ENCODE data around the gene RIPK4.

DNA sequence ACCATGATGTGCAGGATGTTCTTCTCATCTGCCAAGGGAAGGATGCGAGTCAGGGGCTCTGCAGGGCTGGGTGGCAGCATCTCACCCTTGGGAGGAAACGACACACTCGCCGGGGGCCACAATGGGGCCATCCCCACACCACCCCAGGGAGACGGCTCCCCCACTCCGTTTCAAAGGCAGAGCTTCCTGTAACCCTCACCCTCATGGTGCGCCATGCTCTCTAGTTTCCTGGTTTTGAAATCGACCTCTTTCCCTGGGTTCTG, 20.2 kb downstream of the RIPK4 start:
- TF ChIP-seq SP1 (IDR thresholded peaks at IDR 0.05) (no peak), MAX (IDR thresholded peaks at IDR 0.05) (no peak), YY1 (IDR thresholded peaks at IDR 0.05) (no peak)
